ENCODE data around the gene SCN2A. TPM values are rescaled to one million over a fixed set of nuclear protein-coding genes. Genes with fewer than 3 reads are reported as not detected.

SCN2A gene
- total and polyA plus RNA-seq, 9 of the 15 experiments (the other 6 are each of a cell fraction or from before 2014, with no cell fraction given) = 0.08 to 0.69 (median 0.31) TPM; not detected in 1

- no peak for TF ChIP-seq HDAC3 (IDR thresholded peaks at IDR 0.05; ENCODE audit: borderline replicate concordance, partially characterized antibody)
- TF ChIP-seq FOXK1 (CRISPR knock-in tag; IDR thresholded peaks at IDR 0.05; ENCODE audit: borderline replicate concordance) = no peak
- TF ChIP-seq HIVEP1 (CRISPR knock-in tag; IDR thresholded peaks at IDR 0.05) = no peak
- no peak for TF ChIP-seq ZNF324 (CRISPR knock-in tag; IDR thresholded peaks at IDR 0.05)
- no peak for TF ChIP-seq FOXJ3 (CRISPR knock-in tag; IDR thresholded peaks at IDR 0.05)
- no peak for TF ChIP-seq BRD9 (IDR thresholded peaks at IDR 0.05; ENCODE audit: low read depth, partially characterized antibody)
- TF ChIP-seq NCOR1 (IDR thresholded peaks at IDR 0.05) = no peak
- TF ChIP-seq, protein P1, sequence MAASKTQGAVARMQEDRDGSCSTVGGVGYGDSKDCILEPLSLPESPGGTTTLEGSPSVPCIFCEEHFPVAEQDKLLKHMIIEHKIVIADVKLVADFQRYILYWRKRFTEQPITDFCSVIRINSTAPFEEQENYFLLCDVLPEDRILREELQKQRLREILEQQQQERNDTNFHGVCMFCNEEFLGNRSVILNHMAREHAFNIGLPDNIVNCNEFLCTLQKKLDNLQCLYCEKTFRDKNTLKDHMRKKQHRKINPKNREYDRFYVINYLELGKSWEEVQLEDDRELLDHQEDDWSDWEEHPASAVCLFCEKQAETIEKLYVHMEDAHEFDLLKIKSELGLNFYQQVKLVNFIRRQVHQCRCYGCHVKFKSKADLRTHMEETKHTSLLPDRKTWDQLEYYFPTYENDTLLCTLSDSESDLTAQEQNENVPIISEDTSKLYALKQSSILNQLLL (CRISPR knock-in tag; IDR thresholded peaks at IDR 0.05; ENCODE audit: borderline replicate concordance) = no peak
- TF ChIP-seq HNRNPL (IDR thresholded peaks at IDR 0.05; ENCODE audit: low read depth, low read length) = no peak
- TF ChIP-seq ZNF133 (CRISPR knock-in tag; IDR thresholded peaks at IDR 0.05) = no peak
- no peak for TF ChIP-seq GTF2E2 (tag; IDR thresholded peaks at IDR 0.05)
Observed at GRCh38 chr2:165371356-165371755, 132.1 kb downstream of the SCN2A start (continued).
